Vagina (tissue), 2 donors: ENCODE data around the gene SMIM35.

Experiments used
- POLR2A ChIP-seq, 2 donors: fragments of 450-650 bp; IDR thresholded peaks; one replicate each; pipeline ENCODE4 v1.6.1; 2017; ENCODE audit warnings: antibody characterized with exemption in 2 of 2, mild to moderate bottlenecking in 2 of 2, moderate library complexity in 2 of 2
- TF ChIP-seq, protein P1 (sequence below), 3 experiments: fragments of 450-650 bp in 2 of 3; fragments of 200-600 bp in 1 of 3; sonication (generic) in 1 of 3; IDR thresholded peaks; one replicate each; pipeline ENCODE4 v1.5.1; 2017 to 2019; ENCODE audit warnings: antibody characterized with exemption in 3 of 3, mild to moderate bottlenecking in 2 of 3, moderate library complexity in 2 of 3

DNA sequence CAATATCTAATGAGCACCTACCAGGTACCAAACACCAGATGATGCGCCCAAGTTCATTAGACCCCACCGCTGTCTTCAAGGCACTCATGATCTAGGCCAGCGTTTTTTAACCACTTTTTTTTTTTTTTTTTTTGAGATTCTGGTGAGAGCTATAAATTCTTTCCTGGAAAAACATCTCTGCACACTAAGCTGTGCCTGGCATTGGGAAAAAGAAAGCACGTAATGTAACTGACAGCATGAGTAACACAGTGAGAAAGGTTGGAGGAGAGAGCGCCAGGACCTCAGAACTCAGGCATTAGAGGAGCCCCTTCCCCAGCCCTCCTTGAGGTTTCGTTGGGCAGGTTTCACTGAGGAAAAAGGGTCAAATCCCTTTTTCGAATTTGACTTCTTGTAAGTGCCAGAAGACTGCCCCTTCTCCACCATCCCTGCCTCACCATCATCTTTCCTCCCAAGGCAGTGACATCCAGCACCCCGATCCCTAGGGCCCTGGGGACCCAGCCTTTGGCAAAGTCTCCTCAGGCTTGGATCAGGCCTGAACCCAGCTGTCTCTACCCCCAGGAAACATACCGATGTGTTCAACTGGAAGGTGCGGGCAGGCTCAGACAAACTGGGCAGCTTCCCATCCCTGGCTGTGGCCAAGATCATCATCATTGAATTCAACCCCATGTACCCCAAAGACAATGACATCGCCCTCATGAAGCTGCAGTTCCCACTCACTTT is 26.1 kb upstream of the SMIM35 start:
- TF ChIP-seq POLR2A (IDR thresholded peaks at IDR 0.05): no peak
- TF ChIP-seq, protein P1, sequence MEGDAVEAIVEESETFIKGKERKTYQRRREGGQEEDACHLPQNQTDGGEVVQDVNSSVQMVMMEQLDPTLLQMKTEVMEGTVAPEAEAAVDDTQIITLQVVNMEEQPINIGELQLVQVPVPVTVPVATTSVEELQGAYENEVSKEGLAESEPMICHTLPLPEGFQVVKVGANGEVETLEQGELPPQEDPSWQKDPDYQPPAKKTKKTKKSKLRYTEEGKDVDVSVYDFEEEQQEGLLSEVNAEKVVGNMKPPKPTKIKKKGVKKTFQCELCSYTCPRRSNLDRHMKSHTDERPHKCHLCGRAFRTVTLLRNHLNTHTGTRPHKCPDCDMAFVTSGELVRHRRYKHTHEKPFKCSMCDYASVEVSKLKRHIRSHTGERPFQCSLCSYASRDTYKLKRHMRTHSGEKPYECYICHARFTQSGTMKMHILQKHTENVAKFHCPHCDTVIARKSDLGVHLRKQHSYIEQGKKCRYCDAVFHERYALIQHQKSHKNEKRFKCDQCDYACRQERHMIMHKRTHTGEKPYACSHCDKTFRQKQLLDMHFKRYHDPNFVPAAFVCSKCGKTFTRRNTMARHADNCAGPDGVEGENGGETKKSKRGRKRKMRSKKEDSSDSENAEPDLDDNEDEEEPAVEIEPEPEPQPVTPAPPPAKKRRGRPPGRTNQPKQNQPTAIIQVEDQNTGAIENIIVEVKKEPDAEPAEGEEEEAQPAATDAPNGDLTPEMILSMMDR (IDR thresholded peaks at IDR 0.05): no peak
